DMS153 (cell line): ENCODE measurements around the gene CPD.
"Not testable (repeated sequence)": the region's sequence is repeated elsewhere in the genome, so short reads cannot be mapped to it uniquely, and the experiment has no call there.

Experiments used
- DNase-seq: peaks from one replicate; lab custom pipeline; 2025; lab: John Stamatoyannopoulos, UW

The CPD gene

DNA sequence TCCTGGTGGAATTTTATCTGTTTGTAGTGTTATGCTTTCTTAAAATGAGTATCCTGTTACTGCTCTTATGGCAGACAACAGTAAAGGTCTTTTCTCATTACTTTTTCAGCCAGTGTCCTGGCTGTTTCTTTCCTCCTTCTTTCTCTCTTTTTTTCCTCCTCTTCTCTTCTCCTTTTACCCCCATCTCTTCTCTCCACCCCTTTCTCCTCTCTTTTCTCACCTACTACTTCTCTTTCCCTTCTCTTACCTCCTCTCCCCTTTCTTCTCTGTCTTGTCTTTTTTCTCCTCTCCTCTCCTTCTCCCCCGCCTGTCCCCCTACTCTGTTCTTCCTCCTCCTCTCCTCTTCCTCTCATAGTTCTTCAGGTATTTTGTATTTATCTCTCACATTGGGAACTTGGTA, 48.9 kb downstream of the CPD start:
- DNase-seq = no peak

DNA sequence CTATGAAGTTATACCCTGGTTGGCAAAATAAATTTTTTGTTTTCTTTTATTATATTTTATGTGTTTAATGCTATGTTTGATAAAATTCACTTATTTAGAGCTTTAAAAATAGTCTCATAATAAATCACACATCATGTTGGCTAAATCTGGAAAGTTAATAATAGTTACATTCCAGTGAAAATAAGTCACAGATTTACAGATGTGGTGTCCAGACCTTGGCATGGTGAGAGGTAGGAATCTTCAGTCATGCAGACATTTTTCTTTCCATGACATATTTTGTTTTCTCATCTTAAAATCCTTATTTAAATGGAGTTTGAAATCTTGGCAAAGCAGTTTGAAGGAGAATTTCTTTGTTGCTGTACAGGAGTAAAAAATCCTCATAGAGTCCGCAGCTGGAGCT, 50.4 kb downstream of the CPD start:
- no peak for DNase-seq

DNA sequence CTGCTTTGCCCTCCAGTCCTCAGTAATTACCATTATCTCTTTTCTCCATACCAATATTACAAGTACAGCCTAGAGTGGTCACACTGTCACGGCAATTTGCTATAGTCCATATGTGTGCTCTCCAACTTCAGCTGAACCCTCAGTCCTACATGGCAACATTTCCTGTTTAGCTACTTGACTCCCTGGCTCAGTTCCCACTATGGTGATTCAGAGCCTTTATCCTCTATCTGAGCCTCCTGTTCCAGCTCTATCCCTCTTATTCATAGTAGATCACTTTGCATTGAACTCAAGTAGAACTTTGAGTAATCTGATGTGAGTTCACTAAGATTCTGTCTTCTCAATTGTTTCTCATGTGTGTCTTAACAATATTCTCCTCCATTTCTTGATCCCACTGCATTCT, 54.8 kb downstream of the CPD start:
- peak; percentile 89 for DNase-seq

DNA sequence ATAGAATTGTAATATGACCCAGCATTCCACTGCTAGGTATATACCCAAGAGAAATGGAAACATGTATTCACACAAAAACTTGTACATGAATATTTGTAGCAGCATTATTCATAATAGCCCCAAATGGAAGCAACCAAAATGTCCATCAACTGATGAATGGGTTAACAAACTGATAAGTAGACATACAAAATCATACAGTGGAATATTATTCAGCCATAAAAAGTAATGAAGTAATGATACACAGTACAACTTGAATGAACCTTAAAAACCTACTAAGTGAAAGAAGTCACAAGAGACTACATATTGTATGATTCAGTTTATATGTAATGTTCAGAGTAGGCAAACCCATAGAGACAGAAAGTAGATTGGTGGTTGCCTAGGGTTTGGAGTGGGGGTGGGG, 58.0 kb downstream of the CPD start:
- no peak for DNase-seq

DNA sequence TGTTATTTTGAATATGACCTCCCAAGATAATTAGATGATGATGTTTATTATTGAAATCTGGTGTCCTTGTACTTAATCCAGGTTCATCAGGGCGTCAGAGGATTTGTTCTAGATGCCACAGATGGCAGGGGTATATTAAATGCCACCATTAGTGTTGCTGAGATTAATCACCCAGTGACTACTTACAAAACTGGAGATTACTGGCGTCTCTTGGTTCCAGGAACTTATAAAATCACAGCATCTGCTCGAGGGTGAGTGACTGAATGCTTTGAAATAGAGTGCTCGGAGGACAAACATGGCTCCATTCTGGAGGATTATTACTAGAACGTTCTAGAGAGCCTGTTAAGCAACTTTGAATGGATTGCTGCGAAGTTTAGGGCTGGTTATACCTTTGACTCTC, 65.0 kb downstream of the CPD start:
- no peak for DNase-seq

DNA sequence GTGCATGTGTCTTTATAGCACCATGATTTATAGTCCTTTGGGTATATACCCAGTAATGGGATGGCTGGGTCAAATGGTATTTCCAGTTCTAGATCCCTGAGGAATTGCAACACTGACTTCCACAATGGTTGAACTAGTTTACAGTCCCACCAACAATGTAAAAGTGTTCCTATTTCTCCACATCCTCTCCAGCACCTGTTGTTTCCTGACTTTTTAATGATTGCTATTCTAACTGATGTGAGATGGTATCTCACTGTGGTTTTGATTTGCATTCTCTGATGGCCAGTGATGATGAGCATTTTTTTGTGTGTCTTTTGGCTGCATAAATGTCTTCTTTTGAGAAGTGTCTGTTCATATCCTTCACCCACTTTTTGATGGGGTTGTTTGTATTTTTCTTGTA, 67.9 kb downstream of the CPD start:
- DNase-seq = not testable (repeated sequence)

DNA sequence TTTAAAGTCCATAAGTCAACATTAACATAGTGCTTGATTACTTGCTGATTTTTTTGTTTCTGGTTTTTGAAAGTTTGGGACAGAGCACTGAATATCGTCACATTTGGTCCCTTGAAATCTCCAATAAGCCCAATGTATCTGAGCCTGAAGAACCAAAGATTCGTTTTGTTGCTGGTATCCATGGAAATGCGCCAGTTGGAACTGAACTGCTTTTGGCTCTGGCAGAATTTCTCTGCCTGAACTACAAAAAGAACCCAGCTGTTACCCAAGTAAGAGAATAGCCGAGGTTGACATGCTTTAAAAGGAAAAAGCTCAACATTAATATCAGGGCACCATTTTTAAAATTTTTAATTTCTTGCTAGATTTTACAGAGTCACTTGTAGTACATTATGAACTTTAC, 70.8 kb downstream of the CPD start:
- no peak for DNase-seq

DNA sequence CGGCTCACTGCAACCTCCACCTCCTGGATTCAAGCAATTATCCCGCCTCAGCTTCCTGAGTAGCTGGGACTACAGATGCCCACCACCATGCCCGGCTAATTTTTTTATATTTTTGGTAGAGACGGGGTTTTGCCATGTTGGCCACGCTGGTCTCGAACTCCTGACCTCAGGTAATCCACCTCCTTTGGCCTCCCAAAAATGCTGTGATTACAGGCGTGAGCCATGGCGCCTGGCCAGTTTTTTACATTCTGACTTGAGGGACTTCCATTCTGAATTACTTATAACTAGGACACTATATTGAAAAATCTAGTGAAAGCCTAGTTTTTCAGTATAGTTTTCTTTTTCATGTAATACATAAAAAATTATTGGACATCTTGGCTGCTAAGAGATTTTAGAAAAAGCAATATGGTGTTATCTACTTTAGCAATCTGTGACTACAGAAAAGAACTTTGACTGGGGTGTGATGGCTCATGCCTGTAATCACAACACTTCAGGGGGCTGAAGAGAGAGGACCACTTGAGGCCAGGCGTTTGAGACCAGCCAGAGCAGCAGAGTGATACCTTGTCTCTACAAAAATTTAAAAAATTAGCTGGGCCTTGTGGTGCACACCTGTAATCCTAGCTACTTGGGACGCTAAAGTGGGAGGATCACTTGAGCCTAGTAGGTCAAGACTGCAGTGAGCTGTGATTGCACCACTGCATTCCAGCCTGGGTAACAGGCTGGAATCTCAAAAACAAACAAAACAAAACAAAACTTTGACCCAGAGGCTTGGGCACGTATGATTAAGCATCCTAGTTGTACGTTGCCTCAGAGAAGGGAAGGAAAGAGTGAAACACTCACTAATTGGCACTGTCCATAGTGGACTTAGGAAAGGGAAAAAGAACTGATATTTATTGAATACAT, 71.6 kb downstream of the CPD start:
- DNase-seq = no peak

DNA sequence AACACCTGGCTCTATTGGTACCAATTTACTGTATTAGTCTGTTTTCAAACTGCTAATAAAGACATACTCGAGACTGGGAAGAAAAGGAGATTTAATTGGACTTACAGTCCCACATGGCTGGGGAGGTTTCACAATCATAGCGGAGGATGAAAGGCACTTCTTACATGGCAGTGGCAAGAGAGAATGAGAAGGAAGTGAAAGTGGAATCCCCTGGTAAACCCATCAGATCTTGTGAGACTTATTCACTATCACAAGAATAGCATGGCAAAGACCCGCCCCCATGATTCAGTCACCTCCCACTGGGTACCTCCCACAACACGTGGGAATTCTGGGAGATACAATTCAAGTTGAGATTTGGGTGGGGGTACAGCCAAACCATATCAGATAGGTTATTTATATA, 75.9 kb downstream of the CPD start:
- no peak for DNase-seq

DNA sequence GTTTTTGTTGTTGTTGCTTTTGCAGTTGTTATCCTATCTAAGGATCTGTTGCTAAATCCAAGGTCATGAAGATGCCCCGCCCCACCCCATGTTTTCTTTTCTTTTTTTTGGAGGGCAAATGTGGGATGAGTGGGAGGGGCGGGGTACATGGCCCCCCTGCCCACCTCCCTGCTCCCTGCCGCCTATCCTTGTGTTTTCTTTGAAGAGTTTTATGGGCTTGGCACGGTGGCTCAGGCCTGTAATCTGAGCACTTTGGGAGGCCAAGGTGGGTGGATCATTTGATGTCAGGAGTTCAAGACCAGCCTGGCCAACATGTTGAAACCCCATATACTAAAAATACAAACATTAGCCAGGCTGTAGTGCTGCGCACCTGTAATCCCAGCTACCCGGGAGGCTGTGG, 79.6 kb downstream of the CPD start:
- DNase-seq = no peak

DNA sequence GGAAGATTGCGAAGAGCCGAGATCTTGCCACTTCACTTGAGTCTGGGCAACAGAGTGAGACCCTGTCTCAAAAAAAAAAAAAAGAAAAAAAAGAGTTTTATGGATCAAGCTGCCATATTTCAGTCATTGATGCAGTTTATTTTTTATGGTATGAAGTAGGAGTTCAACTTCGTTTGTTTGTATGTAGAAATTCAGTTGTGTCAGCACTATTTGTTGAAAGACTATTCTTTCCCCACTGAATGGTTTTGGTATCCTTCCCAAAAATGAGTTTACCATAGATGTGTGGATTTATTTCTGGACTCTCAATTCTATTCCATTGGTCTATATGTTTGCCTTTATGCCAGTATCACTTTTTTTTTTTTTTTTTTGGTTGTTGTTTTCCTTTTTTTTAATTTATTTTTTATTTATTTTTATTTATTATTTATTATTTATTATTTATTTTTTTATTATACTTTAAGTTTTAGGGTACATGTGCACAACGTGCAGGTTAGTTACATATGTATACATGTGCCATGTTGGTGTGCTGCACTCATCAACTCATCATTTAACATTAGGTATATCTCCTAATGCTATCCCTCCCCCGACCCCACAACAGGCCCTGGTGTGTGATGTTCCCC, 80.2 kb downstream of the CPD start:
- DNase-seq = not testable (repeated sequence)

DNA sequence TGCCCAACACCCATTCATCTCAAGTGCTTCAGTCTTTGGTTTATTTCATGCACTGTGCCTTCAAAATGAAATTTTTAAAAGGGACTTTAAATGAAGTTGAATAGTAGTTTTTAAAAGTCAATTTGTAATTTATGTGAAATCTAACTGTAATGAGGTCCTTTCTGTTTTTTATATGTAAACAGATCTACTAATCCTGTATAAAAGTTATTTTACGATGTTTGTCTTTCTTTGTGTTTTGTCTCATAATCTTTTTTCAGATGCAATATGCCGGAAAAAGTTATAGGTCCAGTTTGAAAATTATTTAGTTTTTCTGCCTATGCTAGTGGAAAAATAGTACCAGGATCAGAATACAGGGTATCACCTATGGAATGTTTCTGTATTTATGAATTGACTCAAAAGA, 89.7 kb downstream of the CPD start:
- no peak for DNase-seq

DNA sequence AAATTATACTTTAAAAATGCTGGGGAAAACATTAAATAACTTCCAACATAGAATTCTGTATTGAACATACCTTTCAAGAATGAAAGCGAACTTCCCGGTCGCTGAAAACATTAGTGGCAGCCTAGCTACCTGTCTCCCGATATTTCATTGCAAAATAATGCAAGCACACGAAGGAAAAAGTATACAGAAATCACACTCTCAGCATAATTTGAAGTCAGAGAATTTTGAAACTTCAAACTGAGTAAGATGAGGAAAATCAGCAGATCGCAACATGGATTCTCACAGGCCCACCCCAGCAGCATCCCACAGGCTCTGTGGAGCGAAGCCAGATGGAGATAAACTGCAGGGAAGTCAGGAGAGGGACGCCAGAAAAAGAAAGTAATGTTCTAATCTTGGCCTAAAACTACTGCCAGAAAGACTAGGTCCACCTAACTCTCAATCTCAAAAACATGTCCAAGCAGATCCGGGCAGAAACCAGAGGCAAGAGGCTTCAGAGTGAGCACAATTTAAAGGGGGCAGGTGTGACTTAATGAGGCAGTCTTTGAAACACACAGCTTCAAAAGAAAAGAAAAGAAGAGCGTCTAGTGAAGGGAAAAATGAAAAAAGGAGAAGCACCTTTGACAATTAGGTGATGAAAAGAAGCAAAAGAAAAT, 93.6 kb downstream of the CPD start:
- DNase-seq = no peak

DNA sequence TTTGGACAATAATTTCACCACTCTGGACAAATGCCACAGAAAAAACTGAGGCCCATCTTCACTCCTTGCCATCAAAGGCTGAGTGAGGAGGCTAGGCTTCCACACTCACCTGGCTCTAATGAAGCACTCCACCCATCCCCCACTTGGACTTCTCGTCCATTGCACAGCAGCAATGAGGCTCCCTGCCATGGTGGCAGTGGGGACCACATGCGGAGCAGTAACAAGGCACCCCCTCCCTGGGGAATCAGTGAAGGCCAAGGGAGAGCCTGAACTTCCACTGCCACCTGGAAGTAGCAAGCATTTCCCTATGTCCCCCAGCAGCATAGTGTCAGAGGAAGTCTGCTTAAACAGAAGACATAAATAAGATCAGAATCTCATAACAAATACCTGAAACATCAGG, 96.5 kb downstream of the CPD start:
- DNase-seq = no peak

DNA sequence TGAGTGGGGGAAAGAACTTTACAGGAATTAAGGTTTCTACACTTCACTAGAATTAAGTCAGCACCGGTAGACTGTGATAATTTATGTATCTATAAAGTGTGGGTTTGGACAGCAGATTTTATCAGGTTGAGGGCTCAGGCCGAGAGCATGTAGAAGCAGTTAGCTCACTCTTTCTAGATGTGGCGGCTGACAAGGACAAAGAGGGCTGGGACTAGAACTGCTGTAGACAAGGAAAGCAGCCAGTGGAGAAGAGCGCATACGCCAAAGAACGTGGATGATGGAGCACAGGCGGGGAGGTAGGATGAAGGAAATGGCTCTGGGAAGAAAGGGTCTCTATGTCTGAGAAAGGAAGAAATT, 98.0 kb downstream of the CPD start:
- DNase-seq = no peak

DNA sequence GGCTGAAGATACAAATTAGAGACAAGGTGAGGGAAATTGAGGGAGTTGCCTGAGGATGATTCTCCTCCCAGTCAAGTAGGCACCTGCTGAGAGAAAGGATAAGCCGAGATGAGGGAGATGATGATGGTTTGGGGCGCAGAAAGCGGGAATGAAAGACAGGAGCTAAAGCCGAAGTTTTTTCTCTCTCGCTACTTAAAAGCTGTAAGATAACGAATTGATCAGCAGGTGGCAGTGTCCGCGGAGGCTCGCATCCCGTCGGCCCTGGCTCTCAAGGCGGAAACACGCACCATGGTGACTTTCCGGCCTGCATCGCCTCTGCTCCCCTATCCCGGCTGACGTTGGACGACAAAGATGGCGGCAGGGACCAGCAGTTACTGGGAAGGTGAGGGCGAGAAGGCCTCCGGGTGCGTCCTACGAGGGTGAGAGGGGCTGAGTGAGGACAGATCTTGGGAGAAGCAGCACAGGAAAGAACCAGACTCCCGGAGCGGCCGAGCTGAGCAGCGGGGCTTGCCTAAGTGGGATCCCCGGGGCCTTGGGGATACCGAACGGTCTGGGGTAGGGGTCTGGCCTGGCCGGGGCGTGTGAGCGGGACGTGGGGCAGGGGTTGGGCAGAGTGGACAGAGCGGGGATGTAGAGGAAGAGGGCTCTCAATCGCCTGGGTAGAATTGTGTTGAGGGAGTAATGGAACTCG, 98.5 kb downstream of the CPD start, which contains the start of gene GOSR1:
TSS of gene GOSR1 (plus strand) at position 326 of the 691 bp plus-strand sequence. CDS start at position 352, 26 bp downstream.
- peak; percentile 93 for DNase-seq

DNA sequence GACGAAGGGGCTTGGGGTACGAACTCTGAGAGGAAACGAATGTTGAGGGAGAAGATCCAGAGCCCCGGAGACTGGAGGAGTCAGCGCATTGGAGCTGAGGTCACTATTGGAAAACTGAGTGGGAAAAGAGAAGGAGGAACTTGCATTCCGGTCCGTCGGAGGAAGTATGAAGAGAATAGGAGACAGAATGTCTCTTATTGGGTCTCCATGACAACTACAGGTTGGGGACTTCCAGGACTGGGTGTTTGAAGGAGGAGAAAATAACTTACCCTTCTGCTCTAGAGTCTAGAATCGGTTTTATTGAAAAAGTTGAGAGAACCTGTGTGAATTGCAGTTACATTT, 99.0 kb downstream of the CPD start:
- no peak for DNase-seq

DNA sequence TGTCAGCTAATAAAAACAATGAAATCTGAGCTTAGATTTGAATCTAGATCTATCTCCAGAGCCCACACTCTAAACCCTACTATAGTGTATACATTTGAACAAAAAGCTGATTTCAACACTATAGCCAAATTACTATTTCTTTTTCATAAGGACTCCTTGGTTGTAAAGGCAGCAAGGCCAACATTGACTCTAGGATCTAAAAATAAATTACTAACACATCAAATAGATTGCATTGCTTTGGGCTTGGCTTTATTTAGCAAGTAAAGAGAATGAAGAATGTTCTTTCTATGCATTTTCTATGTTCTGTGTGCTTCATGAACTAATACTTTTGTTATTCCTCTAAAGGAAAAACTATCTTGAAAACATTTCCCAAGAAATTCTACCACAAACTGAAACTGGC, 103.8 kb downstream of the CPD start:
- DNase-seq = no peak

DNA sequence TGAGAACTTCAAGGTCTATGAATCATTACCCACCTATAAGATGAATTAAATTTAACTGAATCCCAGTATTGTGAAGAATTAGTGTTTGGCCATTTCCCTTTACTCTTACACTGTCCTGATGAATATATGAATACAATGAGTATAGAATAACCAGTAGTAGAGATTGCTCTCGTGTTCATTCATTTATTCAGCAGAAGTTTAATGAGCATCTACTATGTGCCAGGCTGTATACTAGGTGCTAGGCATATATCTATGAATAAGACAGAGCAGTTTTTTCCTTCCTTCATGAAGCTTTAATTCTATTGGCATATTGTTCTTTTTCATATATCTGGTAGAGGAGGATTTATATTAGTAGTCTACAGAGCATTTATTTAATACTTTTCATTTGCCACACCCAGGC, 104.4 kb downstream of the CPD start:
- no peak for DNase-seq

DNA sequence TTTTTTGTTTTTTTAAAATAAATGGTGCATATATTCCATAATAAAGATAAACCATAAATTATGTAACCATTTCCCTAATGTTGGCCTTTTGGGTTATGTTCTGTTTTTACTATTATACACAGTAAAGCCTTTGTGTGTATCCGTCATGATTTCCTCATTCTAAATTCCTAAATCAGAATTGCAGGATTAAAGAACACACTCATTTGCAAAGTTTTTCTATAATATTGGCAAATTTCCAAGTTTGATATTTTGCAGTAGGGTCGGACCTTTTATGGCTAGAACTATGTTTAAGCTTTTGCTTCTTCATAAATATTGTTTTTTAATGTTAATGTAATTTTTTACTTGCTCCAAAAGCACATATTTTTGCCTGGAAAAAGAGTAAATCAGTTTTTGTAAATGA, 115.1 kb downstream of the CPD start:
- DNase-seq = no peak

DNA sequence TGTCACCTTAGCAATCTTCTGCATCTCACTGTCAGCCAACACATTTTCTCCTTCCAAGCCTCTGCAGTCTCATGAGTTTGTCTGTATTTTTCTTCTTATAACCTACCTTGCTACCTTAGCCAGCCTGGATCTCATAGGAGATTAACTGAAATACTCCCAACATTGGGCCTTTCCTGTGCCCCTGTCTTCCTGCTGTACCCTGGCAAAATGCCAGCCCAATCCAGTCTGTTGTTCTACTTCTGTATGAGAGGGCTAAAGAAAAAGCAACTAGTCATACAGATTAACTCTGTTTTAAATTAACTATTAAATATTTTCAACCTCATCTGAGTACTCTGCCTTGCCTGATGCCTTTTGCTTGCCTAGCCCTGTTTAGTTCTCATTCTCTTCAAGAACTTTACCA, 116.9 kb downstream of the CPD start:
- DNase-seq = no peak

DNA sequence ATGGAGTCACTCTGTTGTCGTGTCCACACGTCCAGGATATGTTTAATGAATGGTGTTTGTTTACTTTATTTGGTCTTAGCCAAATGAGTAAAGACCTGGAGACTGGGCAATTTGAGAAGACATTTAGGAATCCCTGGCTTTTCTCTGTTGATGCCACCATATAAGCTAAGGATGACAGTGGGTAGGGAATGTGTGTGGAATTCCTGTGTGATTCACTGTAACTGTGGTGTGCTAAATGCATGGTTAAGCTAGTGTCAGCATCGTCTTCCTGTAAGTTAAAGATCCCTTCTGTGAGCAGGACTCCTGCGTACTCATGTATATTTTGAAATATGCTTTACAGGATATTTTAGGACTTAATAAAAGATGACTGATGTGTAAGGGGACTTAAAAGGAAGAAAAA, 124.8 kb downstream of the CPD start:
- DNase-seq = no peak
